GM13976 (cell line): ENCODE data around the gene FNIP2.

Source experiments
- DNase-seq: peaks from one replicate; pipeline ENCODE4 v3.0.0; 2012; ENCODE audit warnings: low spot score
- CTCF ChIP-seq: IDR thresholded peaks from 2 replicates; pipeline ENCODE4 v1.5.1; 2012; ENCODE audit warnings: borderline replicate concordance, mild to moderate bottlenecking; ENCODE audit not compliant: insufficient read depth; ENCODE audit errors: extremely low read depth, missing control alignments, control extremely low read depth
- in situ Hi-C: fragments of 300-500 bp; cut with MboI; formaldehyde crosslinking; loops from one replicate; pipeline ENCODE4 v1.12.0; 2022; ENCODE audit warnings: low sequenced_read_pairs, mixed read lengths, inconsistent platforms; ENCODE audit not compliant: unreplicated experiment

Gene FNIP2

GRCh38 chr4:158811704-158812103 lies 42.9 kb downstream of the FNIP2 start:
- in situ Hi-C loops: no loop called here
- DNase-seq: no peak

GRCh38 chr4:158812133-158812532 lies 43.3 kb downstream of the FNIP2 start:
- no peak for DNase-seq
- no peak for TF ChIP-seq CTCF
- in situ Hi-C loops: no loop called here

More at GRCh38 chr4:158811704-158812103, 42.9 kb downstream of the FNIP2 start:
- TF ChIP-seq CTCF: no peak

GRCh38 chr4:158812543-158812942 lies 43.7 kb downstream of the FNIP2 start:
- DNase-seq: no peak
- TF ChIP-seq CTCF: no peak

GRCh38 chr4:158813113-158813512 lies 44.3 kb downstream of the FNIP2 start:
- in situ Hi-C loops: no loop called here
- no peak for DNase-seq
- no peak for TF ChIP-seq CTCF

More at GRCh38 chr4:158812543-158812942, 43.7 kb downstream of the FNIP2 start:
- in situ Hi-C loops: no loop called here

- TF ChIP-seq CTCF: no peak
Measured at GRCh38 chr4:158814207-158814606, 45.4 kb downstream of the FNIP2 start.

GRCh38 chr4:158814636-158815330 lies 46.0 kb downstream of the FNIP2 start:
- no peak for TF ChIP-seq CTCF
- in situ Hi-C loops: no loop called here
- no peak for DNase-seq

More at GRCh38 chr4:158814207-158814606, 45.4 kb downstream of the FNIP2 start:
- no peak for DNase-seq
- in situ Hi-C loops: no loop called here
